Cardiac atrium fibroblast (primary cell): ENCODE measurements around the gene PBX1. TPM values are rescaled to one million over a fixed set of nuclear protein-coding genes. Genes with fewer than 3 reads are reported as not detected.

Experiments used
- total RNA-seq: library from RNA; depleted of rRNA; stranded (reverse); fragments of >200 nt; gene quantifications from 2 replicates; pipeline ENCODE4 v1.2.3, GENCODE V29; 2015

PBX1 gene
- total RNA-seq, result 21.5 and 22.2 TPM in 2 replicates

GRCh38 chr1:164558461-164559341 is at the start of gene PBX1:
PBX1 (plus strand) TSS chr1:164559184.

